ENCODE measurements around the gene MAL.

MAL gene

GRCh38 chr2:95008996-95009395 is 16.5 kb upstream of the MAL start:
- H3K36me3 ChIP-seq (ENCODE audit: insufficient read depth, low read length): no peaks in the 10 kb centered on the region
- H3F3A ChIP-seq (ENCODE audit: insufficient read depth, low read length): no peaks in the 10 kb centered on the region
- no peak overlapping the region for H3K9ac ChIP-seq (ENCODE audit: low read length)
- no peaks in the 10 kb centered on the region for H3K27me3 ChIP-seq (ENCODE audit: insufficient read depth, low read length)
- H3K4me3 ChIP-seq (ENCODE audit: low read depth, low read length, poor library complexity, severe bottlenecking): no peak overlapping the region
- no peak overlapping the region for H3K27ac ChIP-seq (ENCODE audit: low read depth, low read length, poor library complexity, severe bottlenecking)
- no peak overlapping the region for H3K4me2 ChIP-seq (ENCODE audit: low read length)
- H3K4me1 ChIP-seq (ENCODE audit: insufficient read depth, low read length, severe bottlenecking): no peaks in the 10 kb centered on the region
- H4K20me1 ChIP-seq (ENCODE audit: insufficient read depth, low read length): no peaks in the 10 kb centered on the region
- no peaks in the 10 kb centered on the region for H3K79me2 ChIP-seq (ENCODE audit: insufficient read depth, low read length)
- H2AFZ ChIP-seq (ENCODE audit: low read length): no peak overlapping the region
- H3K9me3 ChIP-seq (ENCODE audit: low read length): no peaks in the 10 kb centered on the region
- no peaks in the 10 kb centered on the region for H3K9me2 ChIP-seq (ENCODE audit: low read depth, low read length)
- TF ChIP-seq EZH2 (IDR thresholded peaks at IDR 0.05; ENCODE audit: borderline replicate concordance, low read length) (no peak), CTCF (IDR thresholded peaks at IDR 0.05; ENCODE audit: low read length) (no peak)

DNA sequence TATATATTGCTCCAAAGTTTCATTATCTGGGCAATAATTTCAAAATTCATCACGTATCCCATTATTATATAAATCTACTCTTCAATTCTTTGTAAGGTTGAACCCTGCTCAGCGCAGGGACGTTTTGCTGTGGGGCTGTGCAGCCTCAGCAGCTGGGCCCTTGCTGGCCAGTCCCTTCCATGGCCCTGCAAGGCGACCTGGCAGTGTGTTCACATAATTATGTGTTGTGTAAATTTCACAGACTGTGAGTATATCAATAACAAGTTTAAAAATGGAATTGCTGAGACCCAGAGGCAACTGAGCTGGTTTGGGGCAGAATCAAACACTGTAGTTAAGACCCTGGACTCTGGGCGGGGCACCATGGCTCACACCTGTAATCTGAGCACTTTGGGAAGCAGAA is 16.1 kb upstream of the MAL start:
- Histone ChIP-seq H4K20me1 (ENCODE audit: insufficient read depth, low read length) (no peaks in the 10 kb centered on the region), H2AFZ (ENCODE audit: low read length) (no peak overlapping the region), H3K4me2 (ENCODE audit: low read length) (no peak overlapping the region), H3K9me2 (ENCODE audit: low read depth, low read length) (no peaks in the 10 kb centered on the region), H3K4me1 (ENCODE audit: insufficient read depth, low read length, severe bottlenecking) (no peaks in the 10 kb centered on the region), H3K4me3 (ENCODE audit: low read depth, low read length, poor library complexity, severe bottlenecking) (no peak overlapping the region), H3K79me2 (ENCODE audit: insufficient read depth, low read length) (no peaks in the 10 kb centered on the region), H3F3A (ENCODE audit: insufficient read depth, low read length) (no peaks in the 10 kb centered on the region), H3K9ac (ENCODE audit: low read length) (no peak overlapping the region), H3K36me3 (ENCODE audit: insufficient read depth, low read length) (no peaks in the 10 kb centered on the region), H3K27me3 (ENCODE audit: insufficient read depth, low read length) (no peaks in the 10 kb centered on the region), H3K27ac (ENCODE audit: low read depth, low read length, poor library complexity, severe bottlenecking) (no peak overlapping the region), H3K9me3 (ENCODE audit: low read length) (no peaks in the 10 kb centered on the region)
- TF ChIP-seq CTCF (IDR thresholded peaks at IDR 0.05; ENCODE audit: low read length): no peak

- H3K4me1 ChIP-seq (ENCODE audit: insufficient read depth, low read length, severe bottlenecking): no peaks in the 10 kb centered on the region
- H3K27me3 ChIP-seq (ENCODE audit: insufficient read depth, low read length): no peaks in the 10 kb centered on the region
Measured at GRCh38 chr2:95010126-95010525, 15.4 kb upstream of the MAL start.

More at GRCh38 chr2:95010126-95010525, 15.4 kb upstream of the MAL start:
- Histone ChIP-seq H2AFZ (ENCODE audit: low read length) (no peak overlapping the region), H3K9ac (ENCODE audit: low read length) (no peak overlapping the region), H4K20me1 (ENCODE audit: insufficient read depth, low read length) (no peaks in the 10 kb centered on the region), H3K4me3 (ENCODE audit: low read depth, low read length, poor library complexity, severe bottlenecking) (no peak overlapping the region), H3F3A (ENCODE audit: insufficient read depth, low read length) (no peaks in the 10 kb centered on the region), H3K27ac (ENCODE audit: low read depth, low read length, poor library complexity, severe bottlenecking) (no peak overlapping the region), H3K9me3 (ENCODE audit: low read length) (no peaks in the 10 kb centered on the region), H3K36me3 (ENCODE audit: insufficient read depth, low read length) (no peaks in the 10 kb centered on the region), H3K9me2 (ENCODE audit: low read depth, low read length) (no peaks in the 10 kb centered on the region), H3K4me2 (ENCODE audit: low read length) (no peak overlapping the region), H3K79me2 (ENCODE audit: insufficient read depth, low read length) (no peaks in the 10 kb centered on the region)
- TF ChIP-seq EZH2 (IDR thresholded peaks at IDR 0.05; ENCODE audit: borderline replicate concordance, low read length) (no peak), CTCF (IDR thresholded peaks at IDR 0.05; ENCODE audit: low read length) (no peak)

All from OCI-LY1 (cell line).